WERI-Rb-1 (cell line): ENCODE data around the gene C17orf107.
"Not testable (repeated sequence)": the region's sequence is repeated elsewhere in the genome, so short reads cannot be mapped to it uniquely, and the experiment has no call there.

Source experiments
- DNase-seq: peaks from one replicate; pipeline ENCODE4 v3.0.0-alpha.2; 2020
- H3K27ac ChIP-seq: fragments of 250-450 bp; sonication (Bioruptor Pico); 2 replicates; pipeline ENCODE4 v1.5.1; 2020; ENCODE audit warnings: mild to moderate bottlenecking, moderate library complexity
- H3K27me3 ChIP-seq: fragments of 250-450 bp; sonication (Bioruptor Pico); 2 replicates; pipeline ENCODE4 v1.5.1; 2021; ENCODE audit warnings: mild to moderate bottlenecking, low read depth, moderate library complexity; ENCODE audit not compliant: insufficient read depth, severe bottlenecking
- H3K36me3 ChIP-seq: fragments of 250-450 bp; sonication (Bioruptor Pico); 2 replicates; pipeline ENCODE4 v1.5.1; 2020; ENCODE audit warnings: mild to moderate bottlenecking, moderate library complexity
- H3K4me3 ChIP-seq: 2 replicates; pipeline ENCODE4 v1.5.1; 2011; ENCODE audit warnings: low read depth, mild to moderate bottlenecking, control low read depth, low read length
- H3K9me3 ChIP-seq: fragments of 250-450 bp; sonication (Bioruptor Pico); 2 replicates; pipeline ENCODE4 v1.5.1; 2021; ENCODE audit warnings: mild to moderate bottlenecking, moderate library complexity; ENCODE audit not compliant: severe bottlenecking
- CTCF ChIP-seq: IDR thresholded peaks from 2 replicates; pipeline ENCODE4 v1.5.1; 2011; ENCODE audit warnings: low read depth, mild to moderate bottlenecking, control low read depth, inconsistent platforms, low read length

C17orf107 gene

DNA sequence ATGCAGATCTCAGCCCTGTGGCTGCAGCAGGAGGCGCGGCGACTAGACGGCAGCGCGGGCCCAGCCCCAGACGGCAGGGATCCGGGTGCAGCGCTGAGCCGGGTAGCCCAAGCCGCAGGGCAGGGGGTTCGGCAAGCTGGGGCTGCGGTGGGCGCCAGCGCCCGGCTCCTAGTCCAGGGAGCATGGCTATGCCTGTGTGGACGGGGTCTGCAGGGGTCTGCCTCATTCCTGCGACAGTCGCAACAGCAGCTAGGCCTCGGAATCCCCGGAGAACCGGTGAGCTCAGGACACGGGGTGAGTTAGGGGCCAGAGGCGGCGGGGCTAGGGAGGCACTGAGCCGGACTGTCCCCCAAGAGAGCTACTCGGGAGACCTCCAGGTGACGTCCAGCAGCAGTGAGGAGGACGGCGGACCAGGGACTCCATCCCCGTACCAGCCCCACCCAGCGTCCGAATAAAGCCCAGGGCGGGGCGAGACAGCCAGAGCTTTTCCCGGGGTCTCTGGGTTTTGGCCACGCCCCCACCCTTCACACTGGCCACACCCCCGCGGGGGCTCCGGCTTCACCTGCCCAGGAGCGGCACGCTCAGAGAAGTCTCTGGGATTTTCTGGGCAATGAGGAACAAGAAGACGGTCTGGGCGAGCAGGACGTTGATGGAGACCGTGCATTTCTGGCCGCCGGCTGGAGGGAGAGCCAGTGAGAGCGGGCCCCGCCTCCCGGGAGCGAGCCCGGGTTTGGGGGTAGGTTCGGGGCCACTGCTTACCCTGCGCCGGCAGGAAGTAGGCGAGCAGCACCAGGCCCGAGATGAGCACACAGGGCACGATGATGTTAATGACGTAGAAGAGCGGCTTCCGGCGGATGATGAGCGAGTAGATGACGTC, 1.1 kb downstream of the C17orf107 start:
- TF ChIP-seq CTCF = no peak
- H3K9me3 ChIP-seq = no peaks in the 10 kb centered on the region
- H3K36me3 ChIP-seq = peaks cover 62% of the 10 kb centered on the region
- no peak overlapping the region for H3K4me3 ChIP-seq
- no peak for DNase-seq
- H3K27me3 ChIP-seq = no peaks in the 10 kb centered on the region
- no peak overlapping the region; the same call in 1 of the 2 replicates for H3K27ac ChIP-seq

- Histone ChIP-seq H3K36me3 (peaks cover 56% of the 10 kb centered on the region), H3K27me3 (no peaks in the 10 kb centered on the region), H3K27ac (peak overlapping the region; percentile 89), H3K4me3 (no peak overlapping the region), H3K9me3 (no peaks in the 10 kb centered on the region)
- DNase-seq = no peak
- no peak for TF ChIP-seq CTCF
These were observed 1.8 kb downstream of the C17orf107 start for GRCh38 chr17:4901108-4901647.

- DNase-seq = no peak
- peaks cover 50% of the 10 kb centered on the region for H3K36me3 ChIP-seq
These were observed 2.5 kb downstream of the C17orf107 start for GRCh38 chr17:4901648-4902344.

GRCh38 chr17:4902540-4902939, 3.2 kb downstream of the C17orf107 start:
- no peak for TF ChIP-seq CTCF
- Histone ChIP-seq H3K27me3 (no peaks in the 10 kb centered on the region), H3K27ac (peak overlapping the region; percentile 89), H3K4me3 (peak overlapping the region; percentile 6; the same call in 1 of the 2 replicates), H3K36me3 (peaks cover 43% of the 10 kb centered on the region), H3K9me3 (no peaks in the 10 kb centered on the region)
- peak; percentile 53 for DNase-seq

More at GRCh38 chr17:4901648-4902344, 2.5 kb downstream of the C17orf107 start:
- no peak for TF ChIP-seq CTCF
- Histone ChIP-seq H3K4me3 (no peak overlapping the region), H3K27me3 (no peaks in the 10 kb centered on the region), H3K9me3 (no peaks in the 10 kb centered on the region), H3K27ac (peak overlapping the region; percentile 89)

- Histone ChIP-seq H3K27ac (peak within 1 kb of the TSS; percentile 89), H3K36me3 (peaks cover 40% of the 10 kb centered on the region), H3K9me3 (no peaks in the 10 kb centered on the region), H3K27me3 (no peaks in the 10 kb centered on the region), H3K4me3 (peak within 1 kb of the TSS; percentile 6; the same call in 1 of the 2 replicates)
- peak; percentile 96 for DNase-seq
- peak; percentile 84 for TF ChIP-seq CTCF
These were observed 3.9 kb downstream of the C17orf107 start, which contains the start of gene CHRNE for GRCh38 chr17:4903051-4903818. CHRNE (minus strand) TSS chr17:4903098; CDS start chr17:4903063, 35 bp downstream.

GRCh38 chr17:4906642-4907041, 7.3 kb downstream of the C17orf107 start:
- not testable (repeated sequence) for H3K36me3 ChIP-seq, H3K9me3 ChIP-seq, H3K27ac ChIP-seq, H3K4me3 ChIP-seq, DNase-seq, H3K27me3 ChIP-seq
